Glutamatergic neuron (in vitro differentiated cells): ENCODE measurements around the gene MEGF11. TPM values are rescaled to one million over a fixed set of nuclear protein-coding genes. Genes with fewer than 3 reads are reported as not detected.
"Not testable (repeated sequence)": the region's sequence is repeated elsewhere in the genome, so short reads cannot be mapped to it uniquely, and the experiment has no call there.

Experiments
- DNase-seq: peaks from one replicate; pipeline ENCODE4 v3.0.0; 2022
- H3K27ac Mint-ChIP-seq: one replicate; pipeline ENCODE4 v1.8.0; 2020; ENCODE audit warnings: mild to moderate bottlenecking, mixed read lengths, inconsistent platforms; ENCODE audit not compliant: unreplicated experiment
- H3K27me3 Mint-ChIP-seq: one replicate; pipeline ENCODE4 v1.8.0; 2020; ENCODE audit warnings: mild to moderate bottlenecking, moderate library complexity, mixed read lengths, inconsistent platforms; ENCODE audit not compliant: unreplicated experiment
- H3K36me3 Mint-ChIP-seq: one replicate; pipeline ENCODE4 v1.8.0; 2020; ENCODE audit warnings: mild to moderate bottlenecking, mixed read lengths, inconsistent platforms; ENCODE audit not compliant: unreplicated experiment
- H3K4me1 Mint-ChIP-seq: one replicate; pipeline ENCODE4 v1.8.0; 2020; ENCODE audit warnings: mild to moderate bottlenecking, low read depth, mixed read lengths, inconsistent platforms; ENCODE audit not compliant: unreplicated experiment
- H3K4me3 Mint-ChIP-seq: one replicate; pipeline ENCODE4 v1.8.0; 2020; ENCODE audit warnings: mild to moderate bottlenecking, mixed read lengths, inconsistent platforms; ENCODE audit not compliant: unreplicated experiment
- H3K9me3 Mint-ChIP-seq: one replicate; pipeline ENCODE4 v1.8.0; 2020; ENCODE audit warnings: mild to moderate bottlenecking, moderate library complexity, mixed read lengths, inconsistent platforms; ENCODE audit not compliant: unreplicated experiment
- total RNA-seq: library from RNA; stranded (reverse); fragmentation: NEBNext Ultra II Directional; extraction: Animal tissue kit (Norgen Biotek cat#: 25700); gene quantifications from one replicate; pipeline ENCODE4 v1.2.1, GENCODE V29; 2021; ENCODE audit not compliant: unreplicated experiment
- TF ChIP-seq, protein P1 (sequence below): fragments of 200-600 bp; sonication (generic); IDR thresholded peaks from one replicate; pipeline ENCODE4 v1.5.0; 2021; ENCODE audit not compliant: partially characterized antibody, unreplicated experiment

MEGF11 gene
- total RNA-seq, 1 donor from 2014 or later, result 2.6 TPM

GRCh38 chr15:66275352-66275751 is 21.8 kb upstream of the MEGF11 start:
- no peak overlapping the region for H3K4me3 Mint-ChIP-seq
- no peaks in the 10 kb centered on the region for H3K9me3 Mint-ChIP-seq

GRCh38 chr15:66270932-66271331 is 17.4 kb upstream of the MEGF11 start:
- Mint-ChIP-seq H3K27ac (no peak overlapping the region), H3K27me3 (no peaks in the 10 kb centered on the region), H3K9me3 (no peaks in the 10 kb centered on the region), H3K4me1 (no peaks in the 10 kb centered on the region), H3K4me3 (no peak overlapping the region), H3K36me3 (no peaks in the 10 kb centered on the region)
- no peak for DNase-seq
- TF ChIP-seq, protein P1, sequence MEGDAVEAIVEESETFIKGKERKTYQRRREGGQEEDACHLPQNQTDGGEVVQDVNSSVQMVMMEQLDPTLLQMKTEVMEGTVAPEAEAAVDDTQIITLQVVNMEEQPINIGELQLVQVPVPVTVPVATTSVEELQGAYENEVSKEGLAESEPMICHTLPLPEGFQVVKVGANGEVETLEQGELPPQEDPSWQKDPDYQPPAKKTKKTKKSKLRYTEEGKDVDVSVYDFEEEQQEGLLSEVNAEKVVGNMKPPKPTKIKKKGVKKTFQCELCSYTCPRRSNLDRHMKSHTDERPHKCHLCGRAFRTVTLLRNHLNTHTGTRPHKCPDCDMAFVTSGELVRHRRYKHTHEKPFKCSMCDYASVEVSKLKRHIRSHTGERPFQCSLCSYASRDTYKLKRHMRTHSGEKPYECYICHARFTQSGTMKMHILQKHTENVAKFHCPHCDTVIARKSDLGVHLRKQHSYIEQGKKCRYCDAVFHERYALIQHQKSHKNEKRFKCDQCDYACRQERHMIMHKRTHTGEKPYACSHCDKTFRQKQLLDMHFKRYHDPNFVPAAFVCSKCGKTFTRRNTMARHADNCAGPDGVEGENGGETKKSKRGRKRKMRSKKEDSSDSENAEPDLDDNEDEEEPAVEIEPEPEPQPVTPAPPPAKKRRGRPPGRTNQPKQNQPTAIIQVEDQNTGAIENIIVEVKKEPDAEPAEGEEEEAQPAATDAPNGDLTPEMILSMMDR, result no peak

More at GRCh38 chr15:66275352-66275751, 21.8 kb upstream of the MEGF11 start:
- DNase-seq, result no peak
- Mint-ChIP-seq H3K27me3 (peaks cover 2% of the 10 kb centered on the region), H3K36me3 (no peaks in the 10 kb centered on the region), H3K4me1 (no peaks in the 10 kb centered on the region), H3K27ac (no peak overlapping the region)
- TF ChIP-seq, protein P1, result no peak

- Mint-ChIP-seq H3K27ac (no peak overlapping the region), H3K36me3 (no peaks in the 10 kb centered on the region), H3K9me3 (no peaks in the 10 kb centered on the region), H3K27me3 (no peaks in the 10 kb centered on the region), H3K4me3 (no peak overlapping the region), H3K4me1 (no peaks in the 10 kb centered on the region)
- TF ChIP-seq, protein P1, result no peak
- DNase-seq, result no peak
These were observed 16.0 kb upstream of the MEGF11 start for GRCh38 chr15:66269326-66270090.

- H3K27me3 Mint-ChIP-seq, result no peaks in the 10 kb centered on the region
- no peaks in the 10 kb centered on the region for H3K4me1 Mint-ChIP-seq
- H3K27ac Mint-ChIP-seq, result no peak overlapping the region
- TF ChIP-seq, protein P1, result no peak
- peaks cover 1% of the 10 kb centered on the region for H3K9me3 Mint-ChIP-seq
- H3K4me3 Mint-ChIP-seq, result no peak overlapping the region
- no peak for DNase-seq
- peaks cover 13% of the 10 kb centered on the region for H3K36me3 Mint-ChIP-seq
These were observed 11.4 kb upstream of the MEGF11 start for GRCh38 chr15:66264859-66265513.

DNA sequence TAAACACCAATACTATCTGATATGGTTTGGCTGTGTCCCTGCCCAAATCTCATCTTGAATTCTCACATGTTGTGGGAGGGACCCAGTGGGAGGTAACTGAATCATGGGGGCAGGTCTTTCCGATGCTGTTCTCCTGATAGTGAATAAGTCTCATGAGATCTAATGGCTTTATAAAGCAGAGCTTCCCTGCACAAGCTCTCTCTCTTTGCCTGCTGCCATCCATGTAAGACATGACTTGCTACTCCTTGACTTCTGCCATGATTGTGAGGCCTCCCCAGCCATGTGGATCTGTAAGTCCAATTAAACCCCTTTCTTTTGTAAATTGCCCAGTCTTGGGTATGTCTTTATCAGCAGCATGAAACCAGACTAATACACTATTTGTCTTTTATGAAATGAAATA is 9.3 kb upstream of the MEGF11 start:
- H3K27ac Mint-ChIP-seq, result not testable (repeated sequence)

More for the DNA sequence above, 9.3 kb upstream of the MEGF11 start:
- peaks cover 13% of the 10 kb centered on the region for H3K36me3 Mint-ChIP-seq
- DNase-seq, H3K9me3 Mint-ChIP-seq, H3K4me3 Mint-ChIP-seq, H3K27me3 Mint-ChIP-seq, H3K4me1 Mint-ChIP-seq: not testable (repeated sequence)
